ENCODE data around the gene FOXC1.

GRCh38 chr6:1615151-1615852, 5.6 kb downstream of the FOXC1 start:
- TF ChIP-seq POLR2A (IDR thresholded peaks at IDR 0.05; ENCODE audit: low read depth, low read length) (no peak), POLR2AphosphoS5 (IDR thresholded peaks at IDR 0.05; ENCODE audit: low read depth, low read length) (no peak)

Data from GM12891 (cell line).